ENCODE data around the gene ATF4. TPM values are rescaled to one million over a fixed set of nuclear protein-coding genes. Genes with fewer than 3 reads are reported as not detected.
A peak's percentile ranks its signal among the peaks of the same experiment; 100 is the strongest.
"Not testable (repeated sequence)": the region's sequence is repeated elsewhere in the genome, so short reads cannot be mapped to it uniquely, and the experiment has no call there.

Gene ATF4
- total RNA-seq, 1 donor from 2014 or later, result 134 TPM

- no peak for ATAC-seq
Measured at GRCh38 chr22:39510529-39511149, 9.7 kb upstream of the ATF4 start.

DNA sequence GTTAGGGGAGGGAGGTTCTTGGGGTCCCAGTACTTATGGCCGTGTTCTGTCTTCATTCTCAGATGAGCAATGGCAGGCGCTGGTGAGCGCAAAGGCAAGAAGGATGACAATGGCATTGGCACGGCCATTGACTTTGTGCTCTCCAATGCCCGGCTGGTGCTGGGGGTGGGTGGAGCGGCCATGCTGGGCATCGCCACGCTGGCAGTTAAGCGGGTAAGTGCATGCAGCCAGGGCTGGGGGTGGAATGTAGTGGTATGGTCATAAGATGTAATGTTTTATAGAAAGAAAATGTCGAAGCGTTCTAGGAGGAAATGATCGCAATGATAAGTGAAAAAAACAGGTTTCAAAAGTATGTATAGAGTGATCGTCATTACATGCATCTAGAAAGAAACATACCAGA lies 9.1 kb upstream of the ATF4 start:
- no peak for DNase-seq (ENCODE audit: low spot score)
- ATAC-seq, result no peak

More at GRCh38 chr22:39510529-39511149, 9.7 kb upstream of the ATF4 start:
- DNase-seq (ENCODE audit: low spot score), result no peak

GRCh38 chr22:39512026-39512425 lies 8.3 kb upstream of the ATF4 start:
- DNase-seq (ENCODE audit: low spot score), result no peak
- ATAC-seq, result no peak

- DNase-seq (ENCODE audit: low spot score), result no peak
- peak; percentile 28 for ATAC-seq
Measured at GRCh38 chr22:39513791-39514190, 6.6 kb upstream of the ATF4 start.

GRCh38 chr22:39514373-39514973 lies 5.9 kb upstream of the ATF4 start:
- ATAC-seq, result peak; percentile 69
- no peak for DNase-seq (ENCODE audit: low spot score)

- ATAC-seq (no peak), DNase-seq (ENCODE audit: low spot score) (no peak)
Measured at GRCh38 chr22:39515266-39516050, 4.9 kb upstream of the ATF4 start.

DNA sequence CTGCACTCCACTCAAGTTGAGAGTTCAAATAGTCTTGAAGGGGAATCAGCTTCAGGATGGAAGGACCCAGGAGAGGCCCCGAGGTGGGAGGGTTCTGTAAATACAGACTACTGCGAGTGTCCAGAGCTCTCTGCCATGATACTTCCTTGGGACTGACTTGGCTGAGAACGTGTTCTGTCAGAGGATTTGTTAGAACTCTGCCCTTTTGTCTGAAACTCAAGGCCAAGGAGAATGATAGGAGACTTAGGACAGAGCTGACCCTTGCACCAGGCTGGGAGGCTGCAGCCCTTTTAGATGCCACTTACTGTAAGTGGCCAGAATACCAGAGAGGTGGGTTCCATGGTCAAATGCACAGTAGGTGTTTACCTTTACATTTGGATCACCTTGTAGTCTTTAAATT lies 2.9 kb upstream of the ATF4 start:
- DNase-seq (ENCODE audit: low spot score) (no peak), ATAC-seq (no peak)

GRCh38 chr22:39518144-39518786 lies 2.1 kb upstream of the ATF4 start:
- DNase-seq (ENCODE audit: low spot score) (no peak), ATAC-seq (no peak)

GRCh38 chr22:39518996-39519680 lies 1.2 kb upstream of the ATF4 start:
- peak; percentile 2 for ATAC-seq
- no peak for DNase-seq (ENCODE audit: low spot score)

- DNase-seq (ENCODE audit: low spot score), result peak; percentile 97
Measured at GRCh38 chr22:39519681-39520225, 609 bp upstream of the ATF4 start.

GRCh38 chr22:39521106-39521885 lies 934 bp downstream of the ATF4 start:
- not testable (repeated sequence) for DNase-seq (ENCODE audit: low spot score); ATAC-seq

More at GRCh38 chr22:39519681-39520225, 609 bp upstream of the ATF4 start:
- peak; percentile 84 for ATAC-seq

- not testable (repeated sequence) for ATAC-seq; DNase-seq (ENCODE audit: low spot score)
Measured at GRCh38 chr22:39522091-39522490, 1.7 kb downstream of the ATF4 start.

GRCh38 chr22:39522567-39523300 lies 2.4 kb downstream of the ATF4 start:
- ATAC-seq (no peak), DNase-seq (ENCODE audit: low spot score) (no peak)

DNA sequence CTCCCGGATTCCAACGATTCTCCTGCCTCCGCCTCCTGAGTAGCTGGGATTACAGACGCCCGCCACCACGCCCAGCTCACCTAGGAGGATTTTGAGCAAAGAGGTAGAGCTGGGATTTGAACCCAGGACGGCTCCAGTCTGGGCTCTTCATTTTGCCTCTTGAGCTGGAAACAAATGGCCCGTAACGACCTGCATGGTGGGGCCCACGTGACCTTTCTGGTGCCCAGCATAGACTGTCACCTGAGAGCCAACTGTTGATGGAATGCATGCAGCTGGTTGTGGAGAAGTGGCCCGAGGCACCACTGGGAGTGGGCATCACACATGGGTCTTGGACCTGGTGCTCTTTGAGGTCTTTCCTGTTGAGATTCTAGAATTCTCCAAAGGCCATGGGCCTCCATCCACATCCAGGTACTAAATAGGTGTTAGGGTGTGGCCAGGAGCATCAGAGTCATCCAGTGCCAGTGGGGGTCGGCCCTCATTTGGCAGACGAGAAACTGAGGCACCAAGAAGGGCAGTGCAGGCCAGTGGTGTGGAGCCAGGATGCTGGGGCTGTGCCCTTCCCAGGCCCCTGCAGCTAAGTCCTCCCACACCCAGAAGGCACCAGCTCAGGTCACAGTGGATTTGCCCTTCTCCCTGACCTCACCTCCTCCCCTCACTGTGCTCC lies 3.9 kb downstream of the ATF4 start:
- ATAC-seq (no peak), DNase-seq (ENCODE audit: low spot score) (no peak)

- DNase-seq (ENCODE audit: low spot score) (no peak), ATAC-seq (no peak)
Measured at GRCh38 chr22:39524753-39525657, 4.6 kb downstream of the ATF4 start.

DNA sequence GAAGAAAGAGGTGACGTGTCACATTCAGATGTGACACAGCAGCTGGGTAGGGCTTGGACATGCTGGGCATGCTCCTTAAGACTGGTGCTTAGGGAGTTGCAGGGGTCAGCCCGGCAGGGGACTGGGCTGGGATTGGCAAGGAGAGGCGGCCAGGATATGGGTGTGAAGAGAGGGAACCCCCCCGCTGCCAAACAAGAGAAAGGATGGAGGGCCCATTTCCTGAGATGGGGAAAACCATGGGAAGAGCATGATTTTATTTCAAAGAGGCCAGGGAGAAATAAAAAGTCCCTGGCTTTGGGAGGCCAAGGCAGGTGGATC lies 5.3 kb downstream of the ATF4 start:
- ATAC-seq (no peak), DNase-seq (ENCODE audit: low spot score) (no peak)

GRCh38 chr22:39526736-39527171 lies 6.4 kb downstream of the ATF4 start:
- DNase-seq (ENCODE audit: low spot score), result no peak

More at GRCh38 chr22:39526736-39527171, 6.4 kb downstream of the ATF4 start:
- no peak for ATAC-seq

Data from left lobe of liver (tissue), 2 donors.